ACHN (cell line): Measurements from ENCODE around the gene AWAT2.
A peak's percentile ranks its signal among the peaks of the same experiment; 100 is the strongest.

Experiments used
- DNase-seq: peaks from one replicate; pipeline ENCODE4 v3.0.0-alpha.2; 2015
- in situ Hi-C: cut with HindIII; loops from 2 replicates; pipeline ENCODE4 v1.10.0; 2017; ENCODE audit warnings: low sequenced_read_pairs, low pct_ligation_motif_present, low pct_unique_long_range_greater_than_20kb

AWAT2 gene

GRCh38 chrX:70044541-70045245 lies 5.0 kb downstream of the AWAT2 start:
- no peak for DNase-seq
- in situ Hi-C loops = no loop called here

GRCh38 chrX:70043685-70044084 lies 6.1 kb downstream of the AWAT2 start:
- DNase-seq = no peak
- in situ Hi-C loops = no loop called here

- DNase-seq = no peak
- in situ Hi-C loops = no loop called here
These were observed 7.1 kb downstream of the AWAT2 start for GRCh38 chrX:70042399-70043371.

- in situ Hi-C loops = no loop called here
- DNase-seq = no peak
These were observed 7.7 kb downstream of the AWAT2 start for GRCh38 chrX:70041993-70042392.

- no peak for DNase-seq
- in situ Hi-C loops = no loop called here
These were observed 10.0 kb downstream of the AWAT2 start for GRCh38 chrX:70039758-70040157.

- in situ Hi-C loops = no loop called here
- DNase-seq = no peak
These were observed 10.8 kb downstream of the AWAT2 start for GRCh38 chrX:70038951-70039350.

- in situ Hi-C loops = no loop called here
- DNase-seq = no peak
These were observed 11.2 kb downstream of the AWAT2 start for GRCh38 chrX:70038515-70038914.

- in situ Hi-C loops = no loop called here
- no peak for DNase-seq
These were observed 15.1 kb downstream of the AWAT2 start for GRCh38 chrX:70034646-70035045.

- in situ Hi-C loops = no loop called here
- peak; percentile 37 for DNase-seq
These were observed 16.2 kb downstream of the AWAT2 start for GRCh38 chrX:70033348-70034051.

- in situ Hi-C loops = no loop called here
- no peak for DNase-seq
These were observed 16.9 kb downstream of the AWAT2 start for GRCh38 chrX:70032792-70033191.

GRCh38 chrX:70030301-70030767 lies 19.4 kb downstream of the AWAT2 start:
- peak; percentile 39 for DNase-seq
- in situ Hi-C loops = no loop called here

- in situ Hi-C loops = no loop called here
- DNase-seq = no peak
These were observed 19.9 kb downstream of the AWAT2 start for GRCh38 chrX:70029863-70030262.

- no peak for DNase-seq
- in situ Hi-C loops = no loop called here
These were observed 22.9 kb downstream of the AWAT2 start for GRCh38 chrX:70026851-70027200.

- no peak for DNase-seq
- in situ Hi-C loops = no loop called here
These were observed 23.5 kb downstream of the AWAT2 start for GRCh38 chrX:70026112-70026850.

- no peak for DNase-seq
- in situ Hi-C loops = no loop called here
These were observed 24.3 kb downstream of the AWAT2 start for GRCh38 chrX:70025464-70025863.

- no peak for DNase-seq
- in situ Hi-C loops = no loop called here
These were observed 27.1 kb downstream of the AWAT2 start for GRCh38 chrX:70022616-70023015.

GRCh38 chrX:70016513-70016912 lies 33.2 kb downstream of the AWAT2 start:
- no peak for DNase-seq
- in situ Hi-C loops = no loop called here
